BLaER1 treated with 17β-estradiol and CSF1 and Interleukin-3, amounts not matched to agents 10 nM and 100 nM (cell line): ENCODE measurements around the gene NEU2.

ENCODE experiments used
- H3K27ac ChIP-seq, 11 experiments: shearing (Covaris generic); formaldehyde crosslinking; 2 replicates each; pipeline ENCODE4 v1.8.1; 2022
- H3K27me3 ChIP-seq, 11 experiments: shearing (Covaris generic); formaldehyde crosslinking; 2 replicates each; pipeline ENCODE4 v1.8.1; 2022
- H3K36me3 ChIP-seq, 11 experiments: shearing (Covaris generic); formaldehyde crosslinking; 2 replicates each; pipeline ENCODE4 v1.8.1; 2022
- H3K4me1 ChIP-seq, 10 experiments: shearing (Covaris generic); formaldehyde crosslinking; 2 replicates each; pipeline ENCODE4 v1.8.1; 2022
- H3K4me2 ChIP-seq, 11 experiments: shearing (Covaris generic); formaldehyde crosslinking; 2 replicates each; pipeline ENCODE4 v1.8.1; 2022
- H3K4me3 ChIP-seq, 10 experiments: shearing (Covaris generic); formaldehyde crosslinking; 2 replicates each; pipeline ENCODE4 v1.8.1; 2022
- H3K9ac ChIP-seq, 11 experiments: shearing (Covaris generic); formaldehyde crosslinking; 2 replicates each; pipeline ENCODE4 v1.8.1; 2022
- H3K9me3 ChIP-seq, 11 experiments: shearing (Covaris generic); formaldehyde crosslinking; replicated peaks in 1 of 11; 2 replicates each; pipeline ENCODE4 v1.8.1; 2022
- H4K20me1 ChIP-seq, 11 experiments: shearing (Covaris generic); formaldehyde crosslinking; 2 replicates each; pipeline ENCODE4 v1.8.1; 2022
- Cebpa-rat ChIP-seq, 11 experiments: shearing (Covaris generic); IDR thresholded peaks; 2 replicates each; pipeline ENCODE4 v1.8.1; 2022

NEU2 gene

GRCh38 chr2:233058717-233059546, 26.5 kb downstream of the NEU2 start:
- H3K27ac ChIP-seq = peak overlapping the region; percentile 84 to 99 (median 94)
- peaks cover 0 to 21% (median 11%) of the 10 kb centered on the region in 11 experiments; a peak in 18 of 22 replicates for H3K36me3 ChIP-seq
- H3K4me3 ChIP-seq = peak overlapping the region in 6 of 10 experiments; percentile 78 to 98 (median 90); a peak in 9 of 20 replicates
- H4K20me1 ChIP-seq = peaks cover 16 to 36% (median 31%) of the 10 kb centered on the region in 11 experiments
- no peak for TF ChIP-seq Cebpa-rat (IDR thresholded peaks at IDR 0.05)
- peak overlapping the region; percentile 86 to 100 (median 98) for H3K4me2 ChIP-seq
- H3K9me3 ChIP-seq = no peaks in the 10 kb centered on the region
- no peaks in the 10 kb centered on the region for H3K27me3 ChIP-seq
- H3K4me1 ChIP-seq = peaks cover 33 to 44% (median 39%) of the 10 kb centered on the region in 10 experiments
- H3K9ac ChIP-seq = peak overlapping the region; percentile 85 to 96 (median 90)

GRCh38 chr2:233059547-233059796, 27.0 kb downstream of the NEU2 start:
- peak overlapping the region; percentile 85 to 96 (median 90) for H3K9ac ChIP-seq
- peaks cover 38 to 49% (median 45%) of the 10 kb centered on the region in 10 experiments for H3K4me1 ChIP-seq
- peak overlapping the region; percentile 74 to 98 (median 88); a peak in 18 of 20 replicates for H3K4me3 ChIP-seq

GRCh38 chr2:233059797-233060500, 27.5 kb downstream of the NEU2 start, which contains the start of gene INPP5D:
INPP5D (plus strand) TSS chr2:233060342; CDS start chr2:233060479, 137 bp downstream.
- Histone ChIP-seq H3K27me3 (no peaks in the 10 kb centered on the region), H3K4me1 (peaks cover 43 to 54% (median 50%) of the 10 kb centered on the region in 10 experiments), H3K27ac (peak within 1 kb of the TSS; percentile 84 to 99 (median 94)), H3K9ac (peak within 1 kb of the TSS; percentile 85 to 96 (median 90)), H3K4me2 (peak within 1 kb of the TSS; percentile 86 to 100 (median 98)), H3K4me3 (peak within 1 kb of the TSS; percentile 74 to 98 (median 88)), H3K9me3 (no peaks in the 10 kb centered on the region), H4K20me1 (peaks cover 27 to 46% (median 41%) of the 10 kb centered on the region in 11 experiments), H3K36me3 (peaks cover 8 to 31% (median 21%) of the 10 kb centered on the region in 11 experiments; a peak in 20 of 22 replicates)
- TF ChIP-seq Cebpa-rat (IDR thresholded peaks at IDR 0.05) = no peak

More at GRCh38 chr2:233059547-233059796, 27.0 kb downstream of the NEU2 start:
- Histone ChIP-seq H3K27ac (peak overlapping the region; percentile 84 to 99 (median 94)), H4K20me1 (peaks cover 22 to 41% (median 36%) of the 10 kb centered on the region in 11 experiments), H3K4me2 (peak overlapping the region; percentile 86 to 100 (median 98)), H3K27me3 (no peaks in the 10 kb centered on the region), H3K9me3 (no peaks in the 10 kb centered on the region), H3K36me3 (peaks cover 3 to 26% (median 16%) of the 10 kb centered on the region in 11 experiments; a peak in 19 of 22 replicates)
- TF ChIP-seq Cebpa-rat (IDR thresholded peaks at IDR 0.05) = no peak

- Histone ChIP-seq H3K9me3 (no peaks in the 10 kb centered on the region), H3K27ac (peak overlapping the region; percentile 84 to 99 (median 94)), H3K4me2 (peak overlapping the region; percentile 86 to 100 (median 98)), H3K9ac (peak overlapping the region; percentile 85 to 96 (median 90)), H3K4me1 (peaks cover 48 to 58% (median 52%) of the 10 kb centered on the region in 10 experiments), H4K20me1 (peaks cover 32 to 48% (median 46%) of the 10 kb centered on the region in 11 experiments), H3K36me3 (peaks cover 12 to 37% (median 26%) of the 10 kb centered on the region in 11 experiments; a peak in 20 of 22 replicates), H3K27me3 (no peaks in the 10 kb centered on the region), H3K4me3 (peak overlapping the region; percentile 74 to 98 (median 88))
- no peak for TF ChIP-seq Cebpa-rat (IDR thresholded peaks at IDR 0.05)
These were observed 28.1 kb downstream of the NEU2 start for GRCh38 chr2:233060501-233060979.

- peak overlapping the region; percentile 86 to 100 (median 98) for H3K4me2 ChIP-seq
- H3K4me1 ChIP-seq = peaks cover 50 to 58% (median 54%) of the 10 kb centered on the region in 10 experiments
- H3K4me3 ChIP-seq = peak overlapping the region; percentile 74 to 98 (median 88)
- TF ChIP-seq Cebpa-rat (IDR thresholded peaks at IDR 0.05) = no peak
- peak overlapping the region; percentile 84 to 99 (median 94) for H3K27ac ChIP-seq
- peaks cover 0 to 3% (median 0%) of the 10 kb centered on the region in 11 experiments; a peak in 3 of 22 replicates for H3K9me3 ChIP-seq
- H3K9ac ChIP-seq = peak overlapping the region; percentile 85 to 96 (median 90)
- H3K27me3 ChIP-seq = no peaks in the 10 kb centered on the region
- H3K36me3 ChIP-seq = peaks cover 17 to 42% (median 32%) of the 10 kb centered on the region in 11 experiments; a peak in 21 of 22 replicates
- peaks cover 38 to 53% (median 50%) of the 10 kb centered on the region in 11 experiments for H4K20me1 ChIP-seq
These were observed 28.6 kb downstream of the NEU2 start for GRCh38 chr2:233060980-233061590.

GRCh38 chr2:233061591-233062450, 29.3 kb downstream of the NEU2 start:
- peak overlapping the region; percentile 74 to 98 (median 88) for H3K4me3 ChIP-seq
- peaks cover 45 to 60% (median 57%) of the 10 kb centered on the region in 11 experiments for H4K20me1 ChIP-seq
- peak overlapping the region; percentile 86 to 100 (median 98) for H3K4me2 ChIP-seq
- no peaks in the 10 kb centered on the region for H3K27me3 ChIP-seq
- H3K9me3 ChIP-seq = peaks cover 0 to 9% (median 0%) of the 10 kb centered on the region in 11 experiments; a peak in 7 of 22 replicates
- H3K9ac ChIP-seq = peak overlapping the region; percentile 85 to 96 (median 90)
- peak overlapping the region; percentile 84 to 99 (median 94) for H3K27ac ChIP-seq
- peaks cover 53 to 63% (median 59%) of the 10 kb centered on the region in 10 experiments for H3K4me1 ChIP-seq
- TF ChIP-seq Cebpa-rat (IDR thresholded peaks at IDR 0.05) = no peak
- peaks cover 25 to 50% (median 39%) of the 10 kb centered on the region in 11 experiments for H3K36me3 ChIP-seq

- no peaks in the 10 kb centered on the region for H3K27me3 ChIP-seq
- H4K20me1 ChIP-seq = peaks cover 52 to 65% (median 62%) of the 10 kb centered on the region in 11 experiments
- H3K4me3 ChIP-seq = peak overlapping the region; percentile 74 to 98 (median 88)
- peaks cover 54 to 69% (median 65%) of the 10 kb centered on the region in 10 experiments for H3K4me1 ChIP-seq
- H3K27ac ChIP-seq = peak overlapping the region; percentile 84 to 99 (median 94)
- peaks cover 0 to 14% (median 0%) of the 10 kb centered on the region in 11 experiments; a peak in 9 of 22 replicates for H3K9me3 ChIP-seq
- peak overlapping the region; percentile 86 to 100 (median 98) for H3K4me2 ChIP-seq
- no peak for TF ChIP-seq Cebpa-rat (IDR thresholded peaks at IDR 0.05)
- peaks cover 31 to 56% (median 46%) of the 10 kb centered on the region in 11 experiments for H3K36me3 ChIP-seq
- peak overlapping the region; percentile 85 to 96 (median 90) for H3K9ac ChIP-seq
These were observed 30.0 kb downstream of the NEU2 start for GRCh38 chr2:233062451-233062850.
